ENCODE measurements around the gene ALG13.

- TF ChIP-seq FOXK2 (IDR thresholded peaks at IDR 0.05), result no peak
- TF ChIP-seq SUZ12 (IDR thresholded peaks at IDR 0.05), result no peak
- TF ChIP-seq CTBP1 (IDR thresholded peaks at IDR 0.05; ENCODE audit: borderline replicate concordance), result no peak
- no peak for TF ChIP-seq HDGF (IDR thresholded peaks at IDR 0.05; ENCODE audit: borderline replicate concordance)
- no peak for TF ChIP-seq NFRKB (IDR thresholded peaks at IDR 0.05)
- TF ChIP-seq TARDBP (IDR thresholded peaks at IDR 0.05), result no peak
- no peak for TF ChIP-seq SP1 (IDR thresholded peaks at IDR 0.05)
- TF ChIP-seq FOXM1 (IDR thresholded peaks at IDR 0.05; ENCODE audit: borderline replicate concordance), result no peak
- no peak for TF ChIP-seq L3MBTL2 (conservative IDR thresholded peaks at IDR 0.05)
- no peak for TF ChIP-seq LEF1 (IDR thresholded peaks at IDR 0.05; ENCODE audit: borderline replicate concordance)
- TF ChIP-seq BHLHE40 (IDR thresholded peaks at IDR 0.05; ENCODE audit: borderline replicate concordance), result no peak
- no peak for TF ChIP-seq ELF4 (IDR thresholded peaks at IDR 0.05)
- TF ChIP-seq ARNT (IDR thresholded peaks at IDR 0.05), result no peak
Observed at GRCh38 chrX:111779582-111779981, 98.6 kb downstream of the ALG13 start.

All from HEK293T (cell line).